ENCODE results near the gene LYZ.

Gene LYZ

DNA sequence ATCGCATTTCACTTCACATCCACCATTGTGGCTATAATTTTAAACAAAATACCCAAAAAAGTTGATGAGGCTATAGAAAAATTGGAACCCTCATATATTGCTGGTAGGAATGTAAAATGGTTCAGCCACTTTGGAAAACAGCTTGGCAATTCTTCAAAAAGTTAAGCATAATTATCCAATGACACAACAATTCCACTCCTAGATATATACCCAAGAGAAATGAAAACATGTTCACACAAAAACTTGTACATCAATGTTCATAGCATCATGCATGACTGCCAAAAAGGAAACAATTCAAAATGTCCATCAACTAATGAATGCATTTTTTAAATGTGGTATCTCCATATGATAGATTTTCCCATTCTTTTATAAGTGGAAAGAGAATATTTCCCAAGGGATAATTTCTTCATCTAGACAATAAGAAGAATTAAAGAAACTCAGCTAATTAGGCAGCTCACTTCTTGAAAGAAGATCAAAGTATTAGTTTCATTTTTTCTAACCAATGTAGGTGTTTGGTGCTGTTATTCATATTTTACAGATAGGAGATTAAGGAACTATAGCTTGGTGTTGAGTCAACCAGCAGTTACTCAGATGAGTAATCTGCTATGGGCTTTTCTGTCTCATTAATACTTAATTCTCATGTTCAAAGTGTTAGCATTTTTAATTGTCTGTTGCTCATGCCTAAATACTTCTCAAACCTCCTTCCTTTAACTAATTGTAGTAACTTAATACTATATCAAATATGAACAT lies 44.2 kb downstream of the LYZ start:
- no peak for TF ChIP-seq SIN3A (IDR thresholded peaks at IDR 0.05; ENCODE audit: borderline replicate concordance, insufficient read depth, low read length)
- no peak for TF ChIP-seq TAF1 (IDR thresholded peaks at IDR 0.05; ENCODE audit: borderline replicate concordance, insufficient read depth, low read length)
- TF ChIP-seq, protein P1, sequence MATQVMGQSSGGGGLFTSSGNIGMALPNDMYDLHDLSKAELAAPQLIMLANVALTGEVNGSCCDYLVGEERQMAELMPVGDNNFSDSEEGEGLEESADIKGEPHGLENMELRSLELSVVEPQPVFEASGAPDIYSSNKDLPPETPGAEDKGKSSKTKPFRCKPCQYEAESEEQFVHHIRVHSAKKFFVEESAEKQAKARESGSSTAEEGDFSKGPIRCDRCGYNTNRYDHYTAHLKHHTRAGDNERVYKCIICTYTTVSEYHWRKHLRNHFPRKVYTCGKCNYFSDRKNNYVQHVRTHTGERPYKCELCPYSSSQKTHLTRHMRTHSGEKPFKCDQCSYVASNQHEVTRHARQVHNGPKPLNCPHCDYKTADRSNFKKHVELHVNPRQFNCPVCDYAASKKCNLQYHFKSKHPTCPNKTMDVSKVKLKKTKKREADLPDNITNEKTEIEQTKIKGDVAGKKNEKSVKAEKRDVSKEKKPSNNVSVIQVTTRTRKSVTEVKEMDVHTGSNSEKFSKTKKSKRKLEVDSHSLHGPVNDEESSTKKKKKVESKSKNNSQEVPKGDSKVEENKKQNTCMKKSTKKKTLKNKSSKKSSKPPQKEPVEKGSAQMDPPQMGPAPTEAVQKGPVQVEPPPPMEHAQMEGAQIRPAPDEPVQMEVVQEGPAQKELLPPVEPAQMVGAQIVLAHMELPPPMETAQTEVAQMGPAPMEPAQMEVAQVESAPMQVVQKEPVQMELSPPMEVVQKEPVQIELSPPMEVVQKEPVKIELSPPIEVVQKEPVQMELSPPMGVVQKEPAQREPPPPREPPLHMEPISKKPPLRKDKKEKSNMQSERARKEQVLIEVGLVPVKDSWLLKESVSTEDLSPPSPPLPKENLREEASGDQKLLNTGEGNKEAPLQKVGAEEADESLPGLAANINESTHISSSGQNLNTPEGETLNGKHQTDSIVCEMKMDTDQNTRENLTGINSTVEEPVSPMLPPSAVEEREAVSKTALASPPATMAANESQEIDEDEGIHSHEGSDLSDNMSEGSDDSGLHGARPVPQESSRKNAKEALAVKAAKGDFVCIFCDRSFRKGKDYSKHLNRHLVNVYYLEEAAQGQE (IDR thresholded peaks at IDR 0.05; ENCODE audit: insufficient read depth in 1 of 2, low read depth in 2 of 2, low read length in 2 of 2), result no peak
- TF ChIP-seq FOXP2 (optimal IDR thresholded peaks at IDR 0.05; ENCODE audit: borderline replicate concordance, extremely low read depth, extremely low read length, insufficient read depth), result no peak
- TF ChIP-seq POLR2AphosphoS5 (IDR thresholded peaks at IDR 0.05; ENCODE audit: low read depth, low read length), result no peak

DNA sequence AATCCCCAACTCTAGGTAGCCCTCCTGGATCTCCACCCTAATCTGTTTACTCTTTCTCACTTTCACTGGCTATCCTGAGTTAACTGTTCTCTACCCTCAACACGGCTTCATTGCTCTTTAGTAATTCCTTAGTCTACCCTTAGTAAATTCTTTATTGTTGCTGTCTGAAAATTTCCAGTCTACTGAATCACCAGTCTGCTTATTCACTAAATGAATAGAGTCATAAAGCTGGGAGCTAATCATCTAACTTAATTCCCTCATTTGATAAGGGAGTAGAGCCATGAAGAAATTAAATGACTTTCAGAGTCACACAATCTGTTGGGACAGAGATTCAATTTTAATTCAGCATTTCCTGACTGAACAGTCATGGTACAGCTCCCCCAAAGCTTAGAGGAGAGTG lies 47.9 kb downstream of the LYZ start:
- TF ChIP-seq, protein P1 (IDR thresholded peaks at IDR 0.05; ENCODE audit: insufficient read depth in 1 of 2, low read depth in 2 of 2, low read length in 2 of 2), result no peak

DNA sequence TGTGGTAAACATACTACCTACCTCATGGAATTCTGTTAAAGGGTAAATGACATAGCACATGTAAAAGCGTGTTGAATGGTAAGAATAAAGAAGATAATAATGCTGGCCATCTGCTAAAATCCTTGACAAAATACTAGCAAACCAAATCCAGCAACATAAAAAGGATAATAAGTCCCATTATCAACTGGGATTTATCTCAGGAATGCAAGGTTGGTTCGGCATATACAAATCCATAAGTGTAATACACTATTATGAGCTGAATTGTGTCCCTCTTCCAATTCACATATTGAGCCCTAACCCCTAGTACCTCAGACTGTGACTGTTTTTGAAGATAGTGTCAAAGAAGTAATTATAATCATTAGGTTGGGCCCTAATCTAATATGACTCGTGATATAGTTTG lies 48.8 kb downstream of the LYZ start:
- TF ChIP-seq SIN3A (IDR thresholded peaks at IDR 0.05; ENCODE audit: borderline replicate concordance, insufficient read depth, low read length), result no peak
- TF ChIP-seq POLR2AphosphoS5 (IDR thresholded peaks at IDR 0.05; ENCODE audit: low read depth, low read length), result no peak

DNA sequence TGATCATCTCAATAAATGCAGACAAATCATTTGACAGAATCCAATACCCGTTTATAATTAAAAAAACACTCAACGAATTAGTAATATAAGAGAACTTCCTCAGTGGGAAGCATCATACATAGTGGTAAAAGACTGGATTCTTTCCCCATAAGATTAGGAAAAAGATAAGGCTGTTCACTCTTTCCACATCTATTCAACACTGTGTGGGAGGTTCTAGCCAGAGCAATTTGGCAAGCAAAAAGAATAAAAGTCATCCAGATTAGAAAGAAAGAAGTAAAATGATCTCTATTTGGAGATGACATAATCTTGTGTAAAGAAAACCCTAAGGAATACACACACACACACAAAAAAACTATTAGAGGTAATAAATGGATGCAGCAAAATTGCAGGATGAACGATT lies 49.8 kb downstream of the LYZ start:
- no peak for TF ChIP-seq POLR2AphosphoS5 (IDR thresholded peaks at IDR 0.05; ENCODE audit: low read depth, low read length)
- no peak for TF ChIP-seq FOXP2 (optimal IDR thresholded peaks at IDR 0.05; ENCODE audit: borderline replicate concordance, extremely low read depth, extremely low read length, insufficient read depth)
- no peak for TF ChIP-seq TAF1 (IDR thresholded peaks at IDR 0.05; ENCODE audit: borderline replicate concordance, insufficient read depth, low read length)
- TF ChIP-seq, protein P1 (IDR thresholded peaks at IDR 0.05; ENCODE audit: insufficient read depth in 1 of 2, low read depth in 2 of 2, low read length in 2 of 2), result no peak
- no peak for TF ChIP-seq SIN3A (IDR thresholded peaks at IDR 0.05; ENCODE audit: borderline replicate concordance, insufficient read depth, low read length)

DNA sequence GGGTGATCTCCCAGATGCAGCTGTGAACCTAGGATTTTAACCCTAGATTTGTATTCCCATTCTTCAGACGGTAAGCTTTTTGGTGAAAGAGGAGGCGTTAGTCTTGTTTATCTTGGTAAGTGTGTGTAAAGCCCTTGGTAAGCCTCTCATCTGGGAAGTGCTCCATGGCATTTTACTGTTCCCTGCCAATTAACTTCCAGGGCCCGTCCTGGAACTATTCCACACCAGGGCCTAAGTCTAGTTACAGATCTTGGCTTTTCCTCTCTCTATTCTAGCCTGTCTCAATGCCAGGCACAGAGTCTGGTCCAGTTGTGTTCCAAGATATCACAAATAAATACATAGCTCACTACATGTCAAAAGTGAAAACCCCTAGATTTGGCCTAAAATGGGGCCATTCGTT lies 53.8 kb downstream of the LYZ start:
- TF ChIP-seq, protein P1 (IDR thresholded peaks at IDR 0.05; ENCODE audit: insufficient read depth in 1 of 2, low read depth in 2 of 2, low read length in 2 of 2), result no peak
- no peak for TF ChIP-seq TAF1 (IDR thresholded peaks at IDR 0.05; ENCODE audit: borderline replicate concordance, insufficient read depth, low read length)
- TF ChIP-seq SIN3A (IDR thresholded peaks at IDR 0.05; ENCODE audit: borderline replicate concordance, insufficient read depth, low read length), result no peak
- no peak for TF ChIP-seq POLR2AphosphoS5 (IDR thresholded peaks at IDR 0.05; ENCODE audit: low read depth, low read length)

Measured in PFSK-1 (cell line).